Mesenchymal stem cell (in vitro differentiated cells and primary cell): ENCODE measurements around the gene HMGN3.
"Not testable (repeated sequence)": the region's sequence is repeated elsewhere in the genome, so short reads cannot be mapped to it uniquely, and the experiment has no call there.

Experiments used
- DNase-seq: peaks from one replicate; pipeline ENCODE4 v3.0.0-alpha.2; 2013
- H2AFZ ChIP-seq: one replicate; pipeline ENCODE4 v1.6.1; 2013; ENCODE audit warnings: low read depth, mild to moderate bottlenecking, control low read depth, inconsistent platforms, low read length, moderate library complexity
- H2AK5ac ChIP-seq: 2 replicates; pipeline ENCODE4 v1.6.1; 2013; ENCODE audit warnings: low read length, moderate library complexity, mild to moderate bottlenecking, inconsistent platforms; ENCODE audit not compliant: severe bottlenecking
- H2BK120ac ChIP-seq: one replicate; pipeline ENCODE4 v1.6.1; 2013; ENCODE audit warnings: low read depth, mild to moderate bottlenecking, inconsistent platforms, low read length, moderate library complexity
- H2BK12ac ChIP-seq, 2 experiments: one replicate each; pipeline ENCODE4 v1.6.1; 2013; ENCODE audit warnings: inconsistent platforms in 2 of 2, low read length in 2 of 2, mild to moderate bottlenecking in 2 of 2, moderate library complexity in 2 of 2, control low read depth in 1 of 2
- H2BK15ac ChIP-seq: one replicate; pipeline ENCODE4 v1.6.1; 2013; ENCODE audit warnings: mild to moderate bottlenecking, low read depth, inconsistent platforms; ENCODE audit not compliant: poor library complexity, severe bottlenecking
- H2BK5ac ChIP-seq: 2 replicates; pipeline ENCODE4 v1.6.1; 2013; ENCODE audit warnings: low read depth, mild to moderate bottlenecking, low read length, control low read depth, inconsistent platforms; ENCODE audit not compliant: poor library complexity, severe bottlenecking
- H3K14ac ChIP-seq, 2 experiments: one replicate each; pipeline ENCODE4 v1.6.1; 2013; ENCODE audit warnings: inconsistent platforms in 2 of 2, low read length in 2 of 2, control low read depth in 1 of 2, mild to moderate bottlenecking in 1 of 2, moderate library complexity in 1 of 2
- H3K18ac ChIP-seq, 2 experiments: one replicate each; pipeline ENCODE4 v1.6.1; 2013; ENCODE audit warnings: inconsistent platforms in 2 of 2, low read length in 2 of 2, control low read depth in 1 of 2, low read depth in 1 of 2, mild to moderate bottlenecking in 1 of 2
- H3K23ac ChIP-seq, 2 experiments: one replicate each; pipeline ENCODE4 v1.6.1; 2013; ENCODE audit warnings: inconsistent platforms in 2 of 2, low read length in 2 of 2, mild to moderate bottlenecking in 2 of 2, moderate library complexity in 2 of 2, control low read depth in 1 of 2
- H3K27ac ChIP-seq: 2 replicates; pipeline ENCODE4 v1.5.1; 2013; ENCODE audit warnings: mild to moderate bottlenecking, moderate library complexity, low read length, control low read depth, inconsistent platforms; ENCODE audit not compliant: poor library complexity, severe bottlenecking
- H3K27me3 ChIP-seq, 2 experiments: 2 replicates each; pipeline versions ENCODE4 v1.6.1 to v1.7.0; 2013; ENCODE audit warnings: low read length in 2 of 2, mild to moderate bottlenecking in 2 of 2, moderate library complexity in 2 of 2, control low read depth in 1 of 2, inconsistent platforms in 1 of 2; ENCODE audit not compliant: control insufficient read depth in 1 of 2, insufficient read depth in 1 of 2
- H3K36me3 ChIP-seq, 2 experiments: 2 replicates each; pipeline versions ENCODE4 v1.6.1 to v1.7.0; 2013; ENCODE audit warnings: low read length in 2 of 2, control low read depth in 1 of 2, inconsistent platforms in 1 of 2, low read depth in 1 of 2, mild to moderate bottlenecking in 1 of 2; ENCODE audit not compliant: insufficient read depth in 2 of 2, control insufficient read depth in 1 of 2
- H3K4ac ChIP-seq, 2 experiments: one replicate each; pipeline ENCODE4 v1.6.1; 2013; ENCODE audit warnings: inconsistent platforms in 2 of 2, low read length in 2 of 2, mild to moderate bottlenecking in 2 of 2, moderate library complexity in 2 of 2, control low read depth in 1 of 2, low read depth in 1 of 2
- H3K4me1 ChIP-seq: 2 replicates; pipeline ENCODE4 v1.6.1; 2013; ENCODE audit warnings: low read depth, low read length, control low read depth; ENCODE audit not compliant: control insufficient read depth, insufficient read depth
- H3K4me2 ChIP-seq: 2 replicates; pipeline ENCODE4 v1.6.1; 2013; ENCODE audit warnings: low read length, mild to moderate bottlenecking, inconsistent platforms; ENCODE audit not compliant: poor library complexity, severe bottlenecking
- H3K4me3 ChIP-seq, 2 experiments: 2 replicates each; pipeline versions ENCODE4 v1.5.1 to v1.7.0; 2013; ENCODE audit warnings: low read length in 2 of 2, mild to moderate bottlenecking in 2 of 2, control low read depth in 1 of 2, low read depth in 1 of 2; ENCODE audit not compliant: insufficient read depth in 1 of 2
- H3K79me1 ChIP-seq: replicated peaks from 2 replicates; pipeline ENCODE4 v1.6.1; 2013; ENCODE audit warnings: mild to moderate bottlenecking, control low read depth, low read length, inconsistent platforms; ENCODE audit not compliant: poor library complexity, severe bottlenecking
- H3K9ac ChIP-seq: 2 replicates; pipeline ENCODE4 v1.7.0; 2013; ENCODE audit warnings: mild to moderate bottlenecking, low read length, moderate library complexity
- H3K9me3 ChIP-seq: 2 replicates; pipeline ENCODE4 v1.7.0; 2013; ENCODE audit warnings: mild to moderate bottlenecking, low read length; ENCODE audit not compliant: control insufficient read depth
- H4K8ac ChIP-seq: one replicate; pipeline ENCODE4 v1.6.1; 2013; ENCODE audit warnings: inconsistent platforms, mild to moderate bottlenecking, low read length, moderate library complexity
- H4K91ac ChIP-seq: one replicate; pipeline ENCODE4 v1.6.1; 2013; ENCODE audit warnings: mild to moderate bottlenecking, low read length, inconsistent platforms
- WGBS: methylation state at CpG from one replicate; pipeline ENCODE4 v1.1.7; 2013; ENCODE audit warnings: mixed read lengths; 5-methylcytosine and 5-hydroxymethylcytosine counted together

The HMGN3 gene

GRCh38 chr6:79260772-79261171 is 26.3 kb upstream of the HMGN3 start:
- no peak overlapping the region for H2BK12ac ChIP-seq
- no peak overlapping the region for H2AK5ac ChIP-seq
- H3K9ac ChIP-seq = no peak overlapping the region
- no peak overlapping the region for H3K4ac ChIP-seq
- H3K27ac ChIP-seq = no peak overlapping the region
- no peak overlapping the region for H4K8ac ChIP-seq
- no peak overlapping the region for H2BK5ac ChIP-seq
- H3K9me3 ChIP-seq = peaks cover 6% of the 10 kb centered on the region
- H3K79me1 ChIP-seq = no peaks in the 10 kb centered on the region
- no peak overlapping the region for H4K91ac ChIP-seq
- DNase-seq = no peak
- H3K4me1 ChIP-seq = peaks cover 7% of the 10 kb centered on the region
- WGBS = 90% methylated on average over 2 of the region's 2 CpGs
- no peak overlapping the region for H2BK120ac ChIP-seq
- H3K18ac ChIP-seq = no peak overlapping the region
- H3K27me3 ChIP-seq = no peaks in the 10 kb centered on the region
- no peak overlapping the region for H3K14ac ChIP-seq
- no peak overlapping the region for H3K4me2 ChIP-seq
- H3K36me3 ChIP-seq = no peaks in the 10 kb centered on the region
- H2AFZ ChIP-seq = no peak overlapping the region
- H3K23ac ChIP-seq = no peak overlapping the region
- H3K4me3 ChIP-seq = no peak overlapping the region
- H2BK15ac ChIP-seq = no peak overlapping the region

- Histone ChIP-seq H3K4ac (no peak overlapping the region), H3K27me3 (no peaks in the 10 kb centered on the region), H3K79me1 (no peaks in the 10 kb centered on the region), H2AFZ (no peak overlapping the region), H2BK5ac (no peak overlapping the region), H3K4me1 (peaks cover 7% of the 10 kb centered on the region), H3K4me3 (no peak overlapping the region), H3K27ac (no peak overlapping the region), H3K23ac (no peak overlapping the region), H3K9me3 (peaks cover 6% of the 10 kb centered on the region), H3K9ac (no peak overlapping the region), H3K4me2 (no peak overlapping the region), H4K8ac (no peak overlapping the region), H3K18ac (no peak overlapping the region), H3K14ac (no peak overlapping the region), H2BK120ac (no peak overlapping the region), H3K36me3 (no peaks in the 10 kb centered on the region), H4K91ac (no peak overlapping the region), H2BK12ac (no peak overlapping the region), H2AK5ac (no peak overlapping the region), H2BK15ac (no peak overlapping the region)
- WGBS = 80% methylated on average over 4 of the region's 5 CpGs
- peak; percentile 33 for DNase-seq
Measured at GRCh38 chr6:79257381-79258205, 23.1 kb upstream of the HMGN3 start.

GRCh38 chr6:79256770-79257169 is 22.3 kb upstream of the HMGN3 start:
- H2AK5ac ChIP-seq, H3K79me1 ChIP-seq, H3K36me3 ChIP-seq, H3K14ac ChIP-seq, H3K18ac ChIP-seq, H2AFZ ChIP-seq, H3K27me3 ChIP-seq, H2BK120ac ChIP-seq, H3K23ac ChIP-seq, H4K8ac ChIP-seq, DNase-seq, H3K9ac ChIP-seq, H2BK12ac ChIP-seq, H3K4me3 ChIP-seq, H3K4me1 ChIP-seq, H3K4ac ChIP-seq, H3K27ac ChIP-seq, H3K9me3 ChIP-seq, H4K91ac ChIP-seq, H2BK15ac ChIP-seq, H2BK5ac ChIP-seq, H3K4me2 ChIP-seq: not testable (repeated sequence)
- WGBS = 79% methylated on average over 10 of the region's 10 CpGs

- not testable (repeated sequence) for H2BK15ac ChIP-seq, H3K27me3 ChIP-seq, H2BK5ac ChIP-seq, DNase-seq, H3K9me3 ChIP-seq, H3K4me3 ChIP-seq, H3K4ac ChIP-seq, H3K4me2 ChIP-seq, H2BK120ac ChIP-seq, H3K4me1 ChIP-seq, H2AFZ ChIP-seq, H2AK5ac ChIP-seq, H4K8ac ChIP-seq, H3K9ac ChIP-seq, H3K18ac ChIP-seq, H3K14ac ChIP-seq, H3K23ac ChIP-seq, H3K79me1 ChIP-seq, H3K27ac ChIP-seq, H4K91ac ChIP-seq, H3K36me3 ChIP-seq, H2BK12ac ChIP-seq
- 88% methylated on average over 2 of the region's 3 CpGs for WGBS
Measured at GRCh38 chr6:79255086-79255485, 20.6 kb upstream of the HMGN3 start.
